ENCODE results near the gene EP300. TPM values are rescaled to one million over a fixed set of nuclear protein-coding genes. Genes with fewer than 3 reads are reported as not detected.
A peak's percentile ranks its signal among the peaks of the same experiment; 100 is the strongest.

Gene EP300
- total RNA-seq, 4 donors from 2014 or later = 72.9 to 163 (median 120) TPM

DNA sequence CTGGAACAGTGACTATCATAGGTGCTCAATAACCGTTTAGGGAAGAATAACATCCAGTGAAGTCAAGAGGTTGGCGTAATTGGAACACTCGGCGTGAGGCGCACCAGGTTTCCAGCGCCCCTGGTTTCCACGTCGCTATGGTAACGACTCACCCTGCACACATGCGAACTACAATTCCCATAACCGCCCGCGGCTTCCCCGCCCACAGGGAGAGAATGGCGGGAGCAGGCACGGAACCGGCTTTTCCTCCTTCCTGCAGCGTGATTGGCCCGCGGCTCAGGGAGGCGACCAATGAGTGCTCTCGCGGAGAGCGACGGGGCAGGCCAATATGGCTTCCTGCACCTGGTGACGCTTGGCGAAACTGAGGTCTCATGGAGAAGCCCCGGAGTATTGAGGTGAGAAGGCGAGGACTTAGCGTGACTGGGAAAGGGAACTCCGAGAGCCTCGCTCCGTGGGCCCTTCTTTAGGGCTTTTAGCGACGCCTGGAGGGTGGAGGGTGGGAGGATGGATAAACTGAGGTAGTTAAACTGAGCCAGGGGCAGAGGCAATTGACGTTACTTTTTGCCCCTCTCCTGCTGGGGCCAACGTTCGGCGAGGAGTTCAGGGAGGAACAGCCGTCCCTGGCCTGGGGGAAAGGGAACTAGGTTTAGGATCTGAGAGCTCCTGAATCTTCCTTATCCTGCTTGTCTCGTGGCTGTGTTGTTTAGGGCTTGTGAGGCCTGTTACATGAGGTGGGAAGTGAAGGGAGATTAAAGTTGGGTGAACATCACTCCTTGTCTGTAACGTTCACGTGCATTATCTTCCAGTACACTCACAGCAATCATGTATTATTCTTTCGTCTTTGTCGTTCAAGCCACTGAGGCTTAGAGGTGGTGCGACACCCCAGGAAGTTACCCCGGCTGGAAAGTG, 112.9 kb downstream of the EP300 start, which contains the start of gene L3MBTL2:
TSS of gene L3MBTL2 (plus strand) at position 321 of the 909 bp plus-strand sequence. CDS start at position 372, 51 bp downstream.
- 2 to 3% methylated on average over 20 to 46 of the region's 47 CpGs for WGBS, 2 donors
- Histone ChIP-seq H3K4me1 (peaks cover 4 to 7% of the 10 kb centered on the region in 2 donors), H3K36me3 (no peaks in the 10 kb centered on the region), H3K4me3 (replicated peaks in 1 of 3) (peak within 1 kb of the TSS; percentile 69 to 91 (median 70)), H3K9me3 (no peaks in the 10 kb centered on the region), H3K27me3 (no peaks in the 10 kb centered on the region), H3K27ac (peak within 1 kb of the TSS in 1 of 3 donors; percentile 69)
- TF ChIP-seq POLR2A (IDR thresholded peaks at IDR 0.05) = peak in 1 of 2 donors; percentile 50
- TF ChIP-seq, protein P1, sequence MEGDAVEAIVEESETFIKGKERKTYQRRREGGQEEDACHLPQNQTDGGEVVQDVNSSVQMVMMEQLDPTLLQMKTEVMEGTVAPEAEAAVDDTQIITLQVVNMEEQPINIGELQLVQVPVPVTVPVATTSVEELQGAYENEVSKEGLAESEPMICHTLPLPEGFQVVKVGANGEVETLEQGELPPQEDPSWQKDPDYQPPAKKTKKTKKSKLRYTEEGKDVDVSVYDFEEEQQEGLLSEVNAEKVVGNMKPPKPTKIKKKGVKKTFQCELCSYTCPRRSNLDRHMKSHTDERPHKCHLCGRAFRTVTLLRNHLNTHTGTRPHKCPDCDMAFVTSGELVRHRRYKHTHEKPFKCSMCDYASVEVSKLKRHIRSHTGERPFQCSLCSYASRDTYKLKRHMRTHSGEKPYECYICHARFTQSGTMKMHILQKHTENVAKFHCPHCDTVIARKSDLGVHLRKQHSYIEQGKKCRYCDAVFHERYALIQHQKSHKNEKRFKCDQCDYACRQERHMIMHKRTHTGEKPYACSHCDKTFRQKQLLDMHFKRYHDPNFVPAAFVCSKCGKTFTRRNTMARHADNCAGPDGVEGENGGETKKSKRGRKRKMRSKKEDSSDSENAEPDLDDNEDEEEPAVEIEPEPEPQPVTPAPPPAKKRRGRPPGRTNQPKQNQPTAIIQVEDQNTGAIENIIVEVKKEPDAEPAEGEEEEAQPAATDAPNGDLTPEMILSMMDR (IDR thresholded peaks at IDR 0.05) = no peak
- peak; percentile 97 for DNase-seq
- intact Hi-C loops (cut with DNase I) = no loop called here

DNA sequence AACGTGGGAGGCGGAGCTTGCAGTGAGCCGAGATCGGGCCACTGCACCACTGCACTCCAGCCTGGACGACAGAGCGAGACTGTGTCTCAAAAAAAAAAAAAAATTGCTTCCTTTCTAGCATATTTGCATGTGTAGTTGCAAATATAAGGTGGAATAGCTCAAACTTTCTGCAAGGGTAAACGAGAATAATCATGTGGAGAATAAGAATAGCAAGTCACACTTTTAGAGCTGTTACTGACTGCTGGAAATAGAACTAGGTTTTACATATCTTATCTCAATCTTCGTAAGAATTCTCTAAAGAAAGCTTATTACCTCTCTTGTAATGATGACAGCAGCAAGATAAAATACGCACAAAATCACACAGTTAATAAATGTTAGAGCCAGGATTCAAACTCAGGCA, 114.3 kb downstream of the EP300 start:
- WGBS, 2 donors = 94% methylated on average over 9 of the region's 9 CpGs
- no peak overlapping the region for H3K4me3 ChIP-seq (replicated peaks in 1 of 3)
- no peak for DNase-seq
- peaks cover 0 to 4% of the 10 kb centered on the region in 2 donors for H3K36me3 ChIP-seq
- peaks cover 4 to 7% of the 10 kb centered on the region in 2 donors for H3K4me1 ChIP-seq
- H3K27ac ChIP-seq = no peak overlapping the region
- no peaks in the 10 kb centered on the region for H3K27me3 ChIP-seq
- TF ChIP-seq POLR2A (IDR thresholded peaks at IDR 0.05) = no peak
- TF ChIP-seq, protein P1 (IDR thresholded peaks at IDR 0.05) = no peak
- H3K9me3 ChIP-seq = no peaks in the 10 kb centered on the region
- intact Hi-C loops (cut with DNase I) = no loop called here

DNA sequence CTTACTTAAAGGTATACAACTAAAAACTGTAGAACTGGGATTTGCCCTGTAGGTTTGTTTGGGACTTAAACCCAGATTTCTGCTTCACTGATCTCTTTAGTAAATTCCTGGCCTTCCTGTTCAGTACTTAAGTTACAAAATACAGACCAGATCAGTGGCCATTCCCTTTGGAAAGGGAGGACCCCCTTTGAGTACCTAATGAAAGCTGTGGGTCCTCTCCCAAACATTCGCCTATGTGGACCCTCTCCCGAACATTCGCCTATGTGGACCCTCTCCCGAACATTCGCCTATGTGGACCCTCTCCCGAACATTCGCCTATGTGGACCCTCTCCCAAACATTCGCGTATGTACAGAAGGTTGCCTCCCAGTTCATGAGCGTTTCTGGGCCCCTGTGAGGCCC, 123.0 kb downstream of the EP300 start:
- H3K4me1 ChIP-seq = no peaks in the 10 kb centered on the region
- no peak overlapping the region for H3K27ac ChIP-seq
- intact Hi-C loops (cut with DNase I) = no loop called here
- WGBS, 2 donors = 95 to 98% methylated on average over 10 of the region's 10 CpGs
- H3K36me3 ChIP-seq = peaks cover 8 to 15% of the 10 kb centered on the region in 2 donors
- no peaks in the 10 kb centered on the region for H3K27me3 ChIP-seq
- no peak overlapping the region for H3K4me3 ChIP-seq (replicated peaks in 1 of 3)
- DNase-seq = no peak
- TF ChIP-seq, protein P1 (IDR thresholded peaks at IDR 0.05) = no peak
- no peak for TF ChIP-seq POLR2A (IDR thresholded peaks at IDR 0.05)
- H3K9me3 ChIP-seq = no peaks in the 10 kb centered on the region

DNA sequence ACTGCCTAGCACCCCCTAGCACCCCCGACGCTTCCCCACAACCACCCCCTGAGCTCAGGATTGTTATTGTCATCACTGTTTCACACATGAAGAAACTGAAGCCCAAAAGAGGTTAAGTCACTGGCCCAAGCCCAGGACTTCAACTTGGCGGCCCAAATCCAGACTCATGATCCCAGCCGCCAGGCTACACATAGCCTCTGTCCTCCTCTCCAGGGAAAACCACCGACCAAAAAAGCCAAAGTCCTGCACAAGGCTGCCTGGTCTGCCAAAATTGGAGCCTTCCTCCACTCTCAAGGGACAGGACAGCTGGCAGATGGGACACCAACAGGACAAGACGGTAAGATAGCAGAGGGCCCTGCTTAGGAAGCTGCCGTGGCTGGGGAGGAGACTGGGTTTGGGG, 123.5 kb downstream of the EP300 start:
- 88 to 93% methylated on average over 7 of the region's 7 CpGs for WGBS, 2 donors
- intact Hi-C loops (cut with DNase I) = no loop called here
- Histone ChIP-seq H3K27ac (no peak overlapping the region), H3K27me3 (no peaks in the 10 kb centered on the region), H3K36me3 (peaks cover 8 to 17% of the 10 kb centered on the region in 2 donors), H3K9me3 (no peaks in the 10 kb centered on the region), H3K4me1 (no peaks in the 10 kb centered on the region), H3K4me3 (replicated peaks in 1 of 3) (no peak overlapping the region)
- no peak for DNase-seq
- TF ChIP-seq, protein P1 (IDR thresholded peaks at IDR 0.05) = no peak
- TF ChIP-seq POLR2A (IDR thresholded peaks at IDR 0.05) = no peak

DNA sequence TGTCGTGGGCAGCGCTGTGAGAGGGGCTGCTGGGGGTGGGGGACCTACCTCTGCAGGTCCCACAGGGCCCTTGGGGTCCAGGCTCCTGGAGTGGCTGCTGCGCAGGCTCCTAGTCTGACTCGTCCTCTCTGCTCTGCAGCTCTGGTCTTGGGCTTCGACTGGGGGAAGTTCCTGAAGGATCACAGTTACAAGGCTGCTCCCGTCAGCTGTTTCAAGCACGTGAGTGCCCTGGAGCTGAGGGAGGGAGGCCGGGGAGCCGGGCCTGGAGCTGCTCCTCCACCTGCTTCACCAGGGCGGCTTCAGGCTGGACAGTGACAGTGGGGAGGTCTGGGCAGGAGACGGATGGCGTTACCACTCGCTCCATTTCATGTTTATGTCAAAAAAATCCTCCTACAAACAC, 124.6 kb downstream of the EP300 start:
- no peak overlapping the region for H3K4me3 ChIP-seq (replicated peaks in 1 of 3)
- peaks cover 13 to 25% of the 10 kb centered on the region in 2 donors for H3K36me3 ChIP-seq
- peak overlapping the region; percentile 42 to 54 (median 53) for H3K27ac ChIP-seq
- DNase-seq = no peak
- WGBS, 2 donors = 84 to 88% methylated on average over 9 of the region's 13 CpGs
- no peaks in the 10 kb centered on the region for H3K27me3 ChIP-seq
- H3K4me1 ChIP-seq = no peaks in the 10 kb centered on the region
- TF ChIP-seq, protein P1 (IDR thresholded peaks at IDR 0.05) = no peak
- no peak for TF ChIP-seq POLR2A (IDR thresholded peaks at IDR 0.05)
- H3K9me3 ChIP-seq = no peaks in the 10 kb centered on the region
- intact Hi-C loops (cut with DNase I) = no loop called here
